ENCODE results near the gene FGFR1OP2.

Gene FGFR1OP2

DNA sequence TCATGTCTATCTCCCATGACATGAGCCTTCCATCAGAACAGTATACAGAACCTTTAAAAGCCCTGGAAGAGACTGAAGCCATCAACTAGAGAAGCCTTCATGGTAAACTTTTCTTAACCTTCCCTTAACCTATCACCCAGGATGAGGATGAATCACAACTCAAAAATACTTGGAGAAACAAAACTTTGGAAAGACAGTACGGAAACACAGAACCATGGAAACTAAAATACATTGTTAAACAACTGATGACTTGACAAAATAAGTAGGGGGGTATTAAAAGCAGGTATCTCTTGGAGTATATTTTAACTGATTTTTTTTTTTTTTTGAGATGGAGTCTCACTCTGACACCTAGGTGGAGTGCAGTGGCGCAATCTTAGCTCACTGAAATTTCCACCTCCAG, 67.2 kb downstream of the FGFR1OP2 start:
- no peak for DNase-seq

DNA sequence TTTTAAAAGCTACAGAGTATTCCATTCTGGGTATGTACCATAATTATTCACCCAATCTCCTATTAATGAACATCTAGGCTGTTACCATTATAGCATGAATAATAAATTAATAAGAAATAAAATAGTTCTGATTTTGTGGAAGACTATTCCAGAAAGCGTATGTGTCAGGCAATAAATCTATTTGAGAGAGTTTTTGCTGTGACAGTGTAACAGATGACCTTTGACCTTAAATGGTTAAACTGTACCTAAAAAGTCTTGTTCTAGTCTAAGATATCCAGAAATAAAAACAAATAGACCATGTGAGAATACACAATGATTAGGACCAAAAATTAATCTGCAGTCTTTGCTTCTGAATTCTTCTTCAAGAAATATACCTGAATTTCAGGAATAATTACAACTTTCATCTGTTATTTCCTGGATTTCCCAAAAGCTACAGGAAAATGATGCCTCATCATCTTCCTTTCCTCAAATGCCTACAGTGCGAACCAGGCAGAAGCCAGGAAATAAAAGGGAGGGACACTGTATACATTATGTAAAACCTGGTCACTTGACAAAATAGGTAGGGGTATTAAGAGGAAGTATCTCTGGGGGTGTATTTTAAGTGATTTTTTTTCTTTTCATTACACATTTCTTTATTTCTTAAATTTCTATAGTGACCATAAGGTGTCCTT, 68.7 kb downstream of the FGFR1OP2 start:
- no peak for DNase-seq

GRCh38 chr12:27008081-27008480, 69.8 kb downstream of the FGFR1OP2 start:
- DNase-seq, result no peak

- no peak for DNase-seq
These were observed 71.6 kb downstream of the FGFR1OP2 start for GRCh38 chr12:27009881-27010301.

- no peak for DNase-seq
These were observed 74.1 kb downstream of the FGFR1OP2 start for GRCh38 chr12:27012239-27012981.

- DNase-seq, result no peak
These were observed 74.6 kb downstream of the FGFR1OP2 start for GRCh38 chr12:27012982-27013255.

DNA sequence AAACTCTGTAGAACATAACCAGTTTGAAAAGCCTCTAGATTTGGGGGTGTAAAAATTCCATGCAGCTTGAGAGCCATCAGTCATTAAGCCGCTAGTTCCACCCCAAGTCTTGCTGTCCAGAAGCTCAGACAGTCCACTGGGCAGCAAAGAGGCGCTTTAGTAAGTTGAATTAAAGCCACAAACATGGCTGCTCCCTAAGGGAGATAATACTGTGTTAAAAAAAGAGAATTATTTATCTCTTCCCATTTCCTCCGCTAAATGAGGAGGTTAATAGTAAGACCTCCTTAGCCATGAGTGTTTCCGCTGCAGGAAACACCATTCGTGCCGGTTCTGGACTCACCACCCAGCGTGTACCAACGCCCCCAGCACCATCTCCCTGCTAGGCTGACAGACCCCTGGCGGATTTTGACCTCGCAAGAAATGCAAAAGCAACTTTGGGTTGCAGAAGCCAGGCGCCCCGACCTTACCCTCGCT, 75.4 kb downstream of the FGFR1OP2 start:
- DNase-seq, result no peak

DNA sequence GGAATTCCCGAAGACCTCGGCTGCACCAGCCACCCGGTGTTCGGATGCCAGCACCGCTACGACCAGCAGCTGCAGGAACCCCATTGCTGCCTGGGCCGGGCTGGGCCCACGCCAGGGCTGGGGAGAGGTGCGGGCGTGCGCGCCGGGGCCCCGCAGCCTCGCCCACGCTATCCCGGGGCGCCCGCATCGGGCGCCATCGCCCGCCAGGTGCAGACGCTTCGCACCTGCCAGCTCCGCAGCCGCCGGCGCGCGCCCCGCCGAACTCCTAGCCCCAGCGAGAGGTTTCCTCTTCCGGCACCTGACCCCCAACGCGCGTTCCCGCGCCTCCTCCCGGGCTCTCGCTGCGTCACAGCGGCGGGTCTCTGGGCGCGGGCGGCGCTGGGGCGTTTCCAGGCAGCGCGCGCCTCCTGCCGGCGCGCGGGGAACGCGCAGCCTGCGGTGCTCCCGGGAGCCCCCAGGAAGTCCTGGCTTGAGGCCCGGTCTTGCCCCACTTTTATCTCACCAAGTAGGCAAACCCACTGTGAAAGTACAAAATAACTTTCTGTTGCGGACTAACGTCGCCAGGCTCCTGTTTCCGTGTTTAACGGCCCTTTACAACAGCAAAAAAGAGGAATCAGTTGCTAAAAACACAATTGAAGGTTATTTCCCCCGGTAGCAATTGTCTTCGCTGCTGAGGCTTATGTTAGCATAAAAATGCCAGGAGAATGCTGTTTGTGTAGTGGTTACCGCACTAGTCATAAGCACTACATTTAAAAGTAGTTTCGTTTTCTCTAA, 76.0 kb downstream of the FGFR1OP2 start, which contains the start of gene TM7SF3:
TM7SF3 (minus strand) TSS at position 300 of the 774 bp plus-strand sequence; CDS start at position 84, 216 bp downstream.
- DNase-seq, result peak; percentile 96

DNA sequence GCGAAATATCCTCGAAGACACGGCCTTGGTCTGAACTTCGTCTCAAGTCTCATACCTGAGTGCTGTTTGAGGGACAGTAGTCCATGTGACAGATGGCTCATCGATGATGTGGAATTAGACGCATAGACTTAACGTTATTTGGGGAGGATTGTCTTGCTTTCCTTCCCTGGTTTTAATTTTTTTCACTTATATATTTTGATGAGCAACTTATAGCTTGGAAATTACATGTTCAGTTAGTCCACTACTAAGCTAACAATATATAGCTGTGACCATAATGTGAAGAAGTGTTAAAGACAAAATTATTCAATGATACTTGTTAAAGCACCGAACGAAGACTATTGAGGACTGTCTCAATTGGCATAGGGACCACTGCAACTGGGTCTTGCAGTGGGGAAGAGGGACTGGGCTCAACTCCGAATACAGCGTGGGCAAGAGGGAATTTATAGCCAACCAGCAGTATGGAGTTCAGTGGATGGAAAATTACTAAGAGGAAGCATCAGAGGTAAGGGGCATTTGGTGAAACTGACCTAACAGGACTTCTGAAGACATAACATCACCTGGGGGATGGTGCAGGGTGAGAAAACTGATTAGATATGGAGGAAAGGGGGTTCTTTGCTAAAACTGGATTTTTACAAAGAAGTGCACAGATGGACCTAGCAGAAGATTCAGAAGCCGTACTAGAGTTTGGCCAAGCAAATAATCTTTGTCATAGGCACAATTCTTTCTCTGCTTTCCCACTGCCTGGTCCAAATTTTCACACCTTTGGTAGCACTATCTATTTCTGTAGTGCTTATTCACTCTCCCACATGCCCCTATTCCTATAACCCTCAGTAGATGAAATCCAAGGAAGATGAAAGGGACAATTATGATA, 76.8 kb downstream of the FGFR1OP2 start:
- DNase-seq, result no peak

DNA sequence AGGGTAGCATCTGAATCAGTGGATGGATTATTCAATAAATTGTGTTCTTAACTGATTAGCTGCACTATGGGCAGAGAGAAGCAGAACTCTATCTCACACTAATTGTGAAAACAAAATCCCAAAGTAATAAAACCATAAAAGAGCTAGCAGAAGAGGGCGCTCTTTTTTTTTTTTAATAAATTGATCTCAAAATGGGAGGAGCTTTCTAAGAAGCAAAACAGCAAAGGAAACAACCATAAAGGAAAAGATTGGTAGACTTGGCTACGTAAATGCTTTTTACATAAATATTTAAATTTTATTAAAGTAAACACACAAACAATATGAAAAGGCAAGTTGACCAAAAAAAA, 77.4 kb downstream of the FGFR1OP2 start:
- no peak for DNase-seq
